Vagina (tissue), 2 donors: ENCODE data around the gene TK1. TPM values are rescaled to one million over a fixed set of nuclear protein-coding genes. Genes with fewer than 3 reads are reported as not detected.

Experiments
- DNase-seq, 2 donors: peaks; one replicate each; pipeline ENCODE4 v3.0.0-alpha.2; 2017; ENCODE audit errors: extremely low spot score in 2 of 2
- H3K27ac ChIP-seq: fragments of 200-600 bp; sonication (generic); one replicate; pipeline ENCODE4 v1.5.1; 2019
- H3K27me3 ChIP-seq: fragments of 200-600 bp; sonication (generic); one replicate; pipeline ENCODE4 v1.5.1; 2019
- H3K36me3 ChIP-seq, 2 donors: fragments of 200-600 bp; sonication (generic); one replicate each; pipeline ENCODE4 v1.5.1; 2017 to 2019
- H3K4me1 ChIP-seq: fragments of 200-600 bp; sonication (generic); one replicate; pipeline ENCODE4 v1.5.1; 2019
- H3K4me3 ChIP-seq, 2 donors: fragments of 200-600 bp; sonication (generic); 1 replicate in 1 of 2; 2 replicates in 1 of 2; pipeline ENCODE4 v1.5.1; 2016 to 2019
- H3K9me3 ChIP-seq: fragments of 200-600 bp; sonication (generic); one replicate; pipeline ENCODE4 v1.5.1; 2019
- CTCF ChIP-seq, 3 experiments: fragments of 450-650 bp in 2 of 3; fragments of 200-600 bp in 1 of 3; sonication (generic) in 1 of 3; IDR thresholded peaks; one replicate each; pipeline ENCODE4 v1.5.1; 2017 to 2019; ENCODE audit warnings: antibody characterized with exemption in 3 of 3, mild to moderate bottlenecking in 2 of 3, moderate library complexity in 2 of 3
- POLR2A ChIP-seq, 2 donors: fragments of 450-650 bp; IDR thresholded peaks; one replicate each; pipeline ENCODE4 v1.6.1; 2017; ENCODE audit warnings: antibody characterized with exemption in 2 of 2, mild to moderate bottlenecking in 2 of 2, moderate library complexity in 2 of 2
- POLR2AphosphoS5 ChIP-seq, 2 donors: sonication (generic); formaldehyde crosslinking; IDR thresholded peaks; one replicate each; pipeline ENCODE4 v1.9.0; 2017; ENCODE audit warnings: antibody characterized with exemption in 2 of 2, mild to moderate bottlenecking in 2 of 2, low read depth in 1 of 2; ENCODE audit not compliant: insufficient read depth in 1 of 2
- intact Hi-C: fragments of 100-400 bp; cut with DNase I; formaldehyde crosslinking; loops from one replicate; pipeline ENCODE4 v1.15.1; 2023
- total RNA-seq: library from RNA; depleted of rRNA; stranded (reverse); fragments of >200 nt; gene quantifications from one replicate; pipeline ENCODE4 v1.2.3, GENCODE V29; 2016

The TK1 gene
- total RNA-seq, 1 donor from 2014 or later: 3.7 TPM

DNA sequence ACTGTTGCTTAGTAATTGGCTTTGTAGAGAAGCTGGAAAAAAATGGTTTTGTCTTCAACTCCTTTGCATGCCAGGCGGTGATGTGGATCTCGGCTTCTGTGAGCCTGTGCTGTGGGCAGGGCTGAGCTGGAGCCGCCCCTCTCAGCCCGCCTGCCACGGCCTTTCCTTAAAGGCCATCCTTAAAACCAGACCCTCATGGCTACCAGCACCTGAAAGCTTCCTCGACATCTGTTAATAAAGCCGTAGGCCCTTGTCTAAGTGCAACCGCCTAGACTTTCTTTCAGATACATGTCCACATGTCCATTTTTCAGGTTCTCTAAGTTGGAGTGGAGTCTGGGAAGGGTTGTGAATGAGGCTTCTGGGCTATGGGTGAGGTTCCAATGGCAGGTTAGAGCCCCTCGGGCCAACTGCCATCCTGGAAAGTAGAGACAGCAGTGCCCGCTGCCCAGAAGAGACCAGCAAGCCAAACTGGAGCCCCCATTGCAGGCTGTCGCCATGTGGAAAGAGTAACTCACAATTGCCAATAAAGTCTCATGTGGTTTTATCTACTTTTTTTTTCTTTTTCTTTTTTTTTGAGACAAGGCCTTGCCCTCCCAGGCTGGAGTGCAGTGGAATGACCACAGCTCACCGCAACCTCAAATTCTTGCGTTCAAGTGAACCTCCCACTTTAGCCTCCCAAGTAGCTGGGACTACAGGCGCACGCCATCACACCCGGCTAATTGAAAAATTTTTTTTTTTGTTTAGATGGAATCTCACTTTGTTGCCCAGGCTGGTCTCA is 38.4 kb upstream of the TK1 start:
- TF ChIP-seq CTCF (IDR thresholded peaks at IDR 0.05): no peak
- TF ChIP-seq POLR2A (IDR thresholded peaks at IDR 0.05): no peak
- no peak for TF ChIP-seq POLR2AphosphoS5 (IDR thresholded peaks at IDR 0.05; ENCODE audit: insufficient read depth in 1 of 2, low read depth in 1 of 2)
- intact Hi-C loops: no loop called here
- Histone ChIP-seq H3K4me1 (no peaks in the 10 kb centered on the region), H3K4me3 (no peak overlapping the region), H3K36me3 (no peaks in the 10 kb centered on the region), H3K27ac (no peak overlapping the region), H3K9me3 (no peaks in the 10 kb centered on the region), H3K27me3 (no peaks in the 10 kb centered on the region)
- DNase-seq: no peak

DNA sequence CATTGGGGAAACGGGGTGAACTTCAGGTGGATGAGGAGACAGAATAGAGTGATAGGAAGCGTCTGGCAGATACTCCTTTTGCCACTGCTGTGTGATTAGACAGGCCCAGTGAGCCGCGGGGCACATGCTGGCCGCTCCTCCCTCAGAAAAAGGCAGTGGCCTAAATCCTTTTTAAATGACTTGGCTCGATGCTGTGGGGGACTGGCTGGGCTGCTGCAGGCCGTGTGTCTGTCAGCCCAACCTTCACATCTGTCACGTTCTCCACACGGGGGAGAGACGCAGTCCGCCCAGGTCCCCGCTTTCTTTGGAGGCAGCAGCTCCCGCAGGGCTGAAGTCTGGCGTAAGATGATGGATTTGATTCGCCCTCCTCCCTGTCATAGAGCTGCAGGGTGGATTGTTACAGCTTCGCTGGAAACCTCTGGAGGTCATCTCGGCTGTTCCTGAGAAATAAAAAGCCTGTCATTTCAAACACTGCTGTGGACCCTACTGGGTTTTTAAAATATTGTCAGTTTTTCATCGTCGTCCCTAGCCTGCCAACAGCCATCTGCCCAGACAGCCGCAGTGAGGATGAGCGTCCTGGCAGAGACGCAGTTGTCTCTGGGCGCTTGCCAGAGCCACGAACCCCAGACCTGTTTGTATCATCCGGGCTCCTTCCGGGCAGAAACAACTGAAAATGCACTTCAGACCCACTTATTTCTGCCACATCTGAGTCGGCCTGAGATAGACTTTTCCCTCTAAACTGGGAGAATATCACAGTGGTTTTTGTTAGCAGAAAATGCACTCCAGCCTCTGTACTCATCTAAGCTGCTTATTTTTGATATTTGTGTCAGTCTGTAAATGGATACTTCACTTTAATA is 37.6 kb upstream of the TK1 start:
- H3K9me3 ChIP-seq: no peaks in the 10 kb centered on the region
- H3K27me3 ChIP-seq: no peaks in the 10 kb centered on the region
- intact Hi-C loops: no loop called here
- H3K4me3 ChIP-seq: no peak overlapping the region
- DNase-seq: no peak
- H3K27ac ChIP-seq: no peak overlapping the region
- H3K4me1 ChIP-seq: no peaks in the 10 kb centered on the region
- no peaks in the 10 kb centered on the region for H3K36me3 ChIP-seq
- TF ChIP-seq POLR2A (IDR thresholded peaks at IDR 0.05): no peak
- no peak for TF ChIP-seq CTCF (IDR thresholded peaks at IDR 0.05)
- no peak for TF ChIP-seq POLR2AphosphoS5 (IDR thresholded peaks at IDR 0.05; ENCODE audit: insufficient read depth in 1 of 2, low read depth in 1 of 2)

GRCh38 chr17:78223765-78224164 is 36.9 kb upstream of the TK1 start:
- no peaks in the 10 kb centered on the region for H3K9me3 ChIP-seq
- H3K4me3 ChIP-seq: no peak overlapping the region
- H3K36me3 ChIP-seq: no peaks in the 10 kb centered on the region
- no peaks in the 10 kb centered on the region for H3K27me3 ChIP-seq
- H3K4me1 ChIP-seq: no peaks in the 10 kb centered on the region
- no peak overlapping the region for H3K27ac ChIP-seq
- intact Hi-C loops: no loop called here
- no peak for TF ChIP-seq POLR2AphosphoS5 (IDR thresholded peaks at IDR 0.05; ENCODE audit: insufficient read depth in 1 of 2, low read depth in 1 of 2)
- no peak for TF ChIP-seq POLR2A (IDR thresholded peaks at IDR 0.05)
- TF ChIP-seq CTCF (IDR thresholded peaks at IDR 0.05): no peak
- DNase-seq: no peak

DNA sequence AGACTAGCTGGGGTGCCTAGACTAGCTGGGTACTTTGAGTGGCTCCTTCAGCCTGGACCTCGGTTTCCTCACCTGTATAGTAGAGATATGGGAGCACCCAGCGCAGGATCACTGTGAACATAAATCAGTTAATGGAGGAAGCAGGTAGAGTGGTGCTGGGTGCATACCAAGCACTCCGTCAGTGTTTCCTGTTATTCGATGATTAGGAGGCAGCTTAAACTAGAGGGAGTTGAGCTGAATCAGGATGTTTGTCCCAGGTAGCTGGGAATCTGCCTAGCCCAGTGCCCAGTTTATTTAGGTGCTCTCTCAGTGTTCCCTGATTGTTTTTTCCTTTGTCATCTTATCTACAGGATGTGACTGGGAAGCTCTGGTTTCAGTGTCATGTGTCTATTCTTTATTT is 36.2 kb upstream of the TK1 start:
- no peak for TF ChIP-seq POLR2AphosphoS5 (IDR thresholded peaks at IDR 0.05; ENCODE audit: insufficient read depth in 1 of 2, low read depth in 1 of 2)
- no peak for TF ChIP-seq POLR2A (IDR thresholded peaks at IDR 0.05)
- no peak for TF ChIP-seq CTCF (IDR thresholded peaks at IDR 0.05)
- intact Hi-C loops: no loop called here
- H3K36me3 ChIP-seq: no peaks in the 10 kb centered on the region
- H3K4me3 ChIP-seq: no peak overlapping the region
- H3K9me3 ChIP-seq: no peaks in the 10 kb centered on the region
- DNase-seq: no peak
- H3K27ac ChIP-seq: no peak overlapping the region
- no peaks in the 10 kb centered on the region for H3K27me3 ChIP-seq
- H3K4me1 ChIP-seq: no peaks in the 10 kb centered on the region
